GM19351 (cell line): ENCODE results near the gene NDUFAF8.

Experiments used
- ATAC-seq: cut with Tn5 transposase; IDR thresholded peaks from one replicate; pipeline ENCODE4 v1.9.1; 2021; ENCODE audit warnings: mild to moderate bottlenecking, moderate library complexity; ENCODE audit not compliant: unreplicated experiment

Gene NDUFAF8

GRCh38 chr17:81238815-81239713 lies at the start of gene NDUFAF8, which contains the start of gene TEPSIN:
NDUFAF8 (plus strand) TSS chr17:81239318; CDS start chr17:81239364, 46 bp downstream.
TEPSIN (minus strand) TSS chr17:81239055; CDS start chr17:81239033, 22 bp downstream.
- peak; percentile 90 for ATAC-seq

- ATAC-seq = no peak
These were observed 49.2 kb upstream of the NDUFAF8 start for GRCh38 chr17:81189670-81190530.

DNA sequence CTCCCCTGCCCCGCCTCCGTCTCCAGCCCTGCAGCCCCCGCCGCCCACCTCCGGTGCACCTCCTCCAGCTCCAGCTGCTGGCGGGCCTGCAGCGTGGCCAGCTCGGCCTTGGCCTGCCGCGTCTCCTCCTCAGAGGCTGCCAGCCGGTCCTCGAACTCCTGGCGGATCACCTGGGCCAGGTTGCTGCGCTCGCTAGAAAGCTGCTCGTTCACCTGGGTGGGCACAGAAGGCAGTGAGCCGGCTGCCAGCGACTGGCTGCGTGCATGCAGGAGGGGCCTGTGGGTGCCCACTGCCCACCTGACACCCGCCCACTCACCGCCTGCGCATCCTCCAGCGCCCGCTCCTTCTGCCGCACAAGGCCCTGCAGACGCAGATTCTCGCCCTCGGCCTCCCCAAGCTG lies 48.5 kb upstream of the NDUFAF8 start:
- ATAC-seq = no peak

DNA sequence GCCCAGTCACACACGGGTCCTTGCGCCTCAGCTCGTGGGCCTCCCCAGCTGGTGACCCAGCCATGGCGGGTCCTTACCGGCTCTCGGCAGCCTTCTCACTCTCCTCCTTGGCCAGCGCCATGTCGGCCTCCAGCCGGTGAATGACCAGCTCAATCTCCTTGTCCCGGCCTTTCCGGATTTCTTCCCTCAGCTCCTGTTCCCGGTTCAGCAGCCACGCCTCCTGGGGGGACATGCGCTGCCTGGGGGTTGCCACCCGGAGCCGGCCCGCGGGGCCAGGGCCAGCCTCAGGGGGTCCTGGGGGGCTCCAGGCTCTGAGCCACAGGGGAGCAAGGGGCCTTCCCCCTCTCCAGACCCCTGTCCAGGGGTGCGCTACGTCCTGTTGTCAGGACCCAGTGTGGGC lies 48.0 kb upstream of the NDUFAF8 start:
- no peak for ATAC-seq

- no peak for ATAC-seq
These were observed 47.5 kb upstream of the NDUFAF8 start for GRCh38 chr17:81191646-81192045.

GRCh38 chr17:81192386-81193050 lies 46.6 kb upstream of the NDUFAF8 start:
- ATAC-seq = no peak

GRCh38 chr17:81193051-81193410 lies 46.1 kb upstream of the NDUFAF8 start:
- no peak for ATAC-seq

GRCh38 chr17:81193470-81194224 lies 45.5 kb upstream of the NDUFAF8 start:
- ATAC-seq = no peak

DNA sequence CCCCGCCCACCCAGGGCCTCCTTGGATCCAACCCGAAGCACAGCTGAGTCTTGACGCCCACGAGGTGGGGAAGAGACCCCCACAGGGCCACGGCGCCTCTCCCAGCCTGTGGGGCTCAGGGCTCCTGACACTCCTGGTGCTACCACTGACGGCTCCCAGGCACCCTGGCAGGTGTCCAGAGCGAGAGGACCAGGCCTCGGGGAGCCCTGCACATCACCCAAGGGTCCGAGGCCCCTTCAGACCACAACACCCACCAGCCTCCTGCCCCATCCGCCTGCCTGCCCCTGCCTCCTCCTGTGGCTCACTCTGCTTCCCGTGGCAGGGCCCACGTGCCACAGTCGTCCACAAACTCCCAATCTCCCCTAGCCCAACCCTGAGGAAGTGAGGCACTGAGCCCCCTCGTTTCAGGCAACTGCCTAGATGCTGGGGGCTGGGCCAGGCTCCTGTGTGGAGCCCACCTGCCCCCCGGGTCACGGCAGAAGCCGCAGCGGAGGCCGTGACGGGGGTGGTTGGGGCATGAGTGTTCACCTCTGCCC lies 44.8 kb upstream of the NDUFAF8 start:
- ATAC-seq = no peak

GRCh38 chr17:81194941-81195901 lies 43.9 kb upstream of the NDUFAF8 start:
- no peak for ATAC-seq

- no peak for ATAC-seq
These were observed 43.1 kb upstream of the NDUFAF8 start for GRCh38 chr17:81195941-81196495.

DNA sequence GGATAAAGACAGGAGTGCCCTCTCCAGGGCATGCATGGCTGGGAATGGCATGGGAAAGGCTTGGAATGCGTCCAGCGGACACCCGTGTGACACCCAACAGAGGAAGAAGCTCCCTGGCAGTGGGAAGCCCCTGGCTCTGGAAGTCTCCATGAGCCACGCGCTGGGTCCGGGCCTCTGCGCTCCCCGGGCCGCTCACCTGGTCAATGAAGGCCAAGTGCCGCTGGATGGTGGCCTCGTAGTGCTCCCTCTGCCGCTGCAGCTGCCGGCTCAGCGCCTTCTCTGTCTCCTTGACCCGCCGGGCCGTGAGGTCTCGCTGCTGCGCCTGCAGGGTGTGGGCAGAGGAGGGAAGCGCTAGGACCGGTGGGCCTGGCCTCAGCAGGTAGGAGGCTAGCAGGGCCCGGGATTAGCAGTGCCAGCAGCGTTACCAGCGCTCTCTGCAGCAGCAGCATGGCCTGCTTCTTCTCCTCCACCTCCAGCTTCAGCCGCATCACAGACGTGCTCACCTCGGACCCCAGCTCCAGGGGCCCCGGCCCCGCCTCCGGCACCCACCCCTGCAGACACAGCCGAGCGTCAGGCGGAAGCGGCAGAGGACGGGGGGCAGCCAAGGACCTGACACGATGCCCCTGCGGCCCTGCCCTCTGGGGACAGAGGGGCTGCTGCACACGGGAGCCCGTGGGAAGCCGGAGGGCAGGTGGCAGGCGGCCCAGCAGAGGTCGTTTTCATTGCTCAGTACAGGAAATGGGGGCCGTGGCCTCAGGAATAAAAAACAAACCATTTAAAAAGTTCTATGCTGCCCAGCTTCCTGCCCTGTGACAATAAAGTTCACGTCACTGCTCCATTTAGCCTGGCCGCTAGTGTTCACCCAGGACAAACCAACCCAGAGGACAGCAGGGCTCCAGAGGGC lies 42.4 kb upstream of the NDUFAF8 start:
- no peak for ATAC-seq

DNA sequence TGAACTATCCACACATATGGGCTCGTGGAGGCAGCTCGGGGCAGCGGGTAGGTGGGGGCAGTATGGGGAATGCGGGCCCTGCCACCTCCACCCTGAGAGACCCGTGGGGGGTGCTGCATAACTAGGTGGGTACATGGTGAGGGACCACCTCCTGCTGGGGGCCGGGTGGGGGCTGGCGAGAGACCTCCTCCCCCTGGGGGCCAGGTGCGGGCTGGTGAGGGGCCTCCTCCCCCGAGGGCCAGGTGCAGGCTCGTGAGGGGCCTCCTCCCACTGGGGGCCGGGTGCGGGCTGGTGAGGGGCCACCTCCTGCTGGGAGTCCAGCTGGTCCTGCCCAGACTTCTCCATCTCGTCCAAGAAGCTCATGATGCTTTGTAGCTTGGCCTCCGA lies 41.7 kb upstream of the NDUFAF8 start:
- no peak for ATAC-seq

GRCh38 chr17:81197831-81198490 lies 41.2 kb upstream of the NDUFAF8 start:
- ATAC-seq = no peak

GRCh38 chr17:81198826-81199481 lies 40.2 kb upstream of the NDUFAF8 start:
- ATAC-seq = no peak

- ATAC-seq = no peak
These were observed 39.7 kb upstream of the NDUFAF8 start for GRCh38 chr17:81199482-81199830.

DNA sequence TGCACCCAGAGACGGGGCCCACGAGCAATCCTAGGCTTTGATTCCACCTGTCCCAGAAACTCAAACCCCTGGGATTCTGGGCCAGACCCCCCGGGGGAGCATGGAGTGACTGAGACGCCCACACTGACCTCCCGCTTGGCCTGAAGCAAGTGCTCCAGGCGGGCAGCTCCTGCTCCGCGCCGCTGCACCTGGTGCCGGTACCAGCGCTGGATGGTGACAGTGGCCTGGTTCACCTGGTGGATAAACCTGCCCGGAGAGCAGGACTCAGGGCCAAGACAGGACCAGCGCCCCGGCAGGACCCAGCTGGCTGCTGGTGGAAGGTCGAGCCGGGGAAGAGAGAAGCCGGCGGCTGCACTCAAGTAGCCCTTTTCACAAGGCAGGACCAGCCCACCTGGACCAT lies 38.9 kb upstream of the NDUFAF8 start:
- no peak for ATAC-seq
